ENCODE results near the gene GGT7. TPM values are rescaled to one million over a fixed set of nuclear protein-coding genes. Genes with fewer than 3 reads are reported as not detected.

GGT7 gene
- total RNA-seq, 1 donor from 2014 or later, result 23.7 TPM

DNA sequence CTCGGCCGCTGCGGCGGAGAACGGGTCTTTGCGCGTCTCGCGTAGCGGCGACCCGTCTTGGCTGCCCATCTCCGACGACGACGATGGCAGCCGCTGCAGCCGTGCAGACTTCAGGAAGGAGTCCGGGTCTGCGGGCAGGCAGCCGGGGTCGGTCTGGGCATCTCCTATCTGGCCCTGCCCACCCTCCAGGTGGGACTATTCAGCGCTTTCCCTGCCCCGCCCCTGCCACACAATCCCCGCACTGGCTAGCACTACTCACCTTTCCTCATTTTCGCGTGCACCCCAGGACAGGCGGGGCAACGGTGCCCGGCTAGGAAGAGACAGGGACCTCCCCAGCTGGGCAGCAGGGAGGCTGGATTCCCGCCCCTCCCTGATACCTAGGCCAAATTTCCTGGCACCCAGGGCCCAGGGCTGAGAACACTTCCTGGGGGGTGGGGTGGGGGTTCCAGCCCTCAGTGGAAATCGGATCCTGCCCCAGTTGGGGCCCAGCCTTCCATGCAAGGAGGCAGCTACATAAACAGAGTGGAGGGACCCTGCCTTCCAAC is 9.2 kb downstream of the GGT7 start:
- no peaks in the 10 kb centered on the region for H3K27me3 Mint-ChIP-seq (ENCODE audit: low read depth)
- H3K27ac Mint-ChIP-seq (ENCODE audit: unreplicated experiment), result no peak overlapping the region
- H3K9me3 Mint-ChIP-seq (ENCODE audit: low read depth), result no peaks in the 10 kb centered on the region
- no peaks in the 10 kb centered on the region for H3K4me1 Mint-ChIP-seq (ENCODE audit: low read depth)
- TF ChIP-seq, protein P1, sequence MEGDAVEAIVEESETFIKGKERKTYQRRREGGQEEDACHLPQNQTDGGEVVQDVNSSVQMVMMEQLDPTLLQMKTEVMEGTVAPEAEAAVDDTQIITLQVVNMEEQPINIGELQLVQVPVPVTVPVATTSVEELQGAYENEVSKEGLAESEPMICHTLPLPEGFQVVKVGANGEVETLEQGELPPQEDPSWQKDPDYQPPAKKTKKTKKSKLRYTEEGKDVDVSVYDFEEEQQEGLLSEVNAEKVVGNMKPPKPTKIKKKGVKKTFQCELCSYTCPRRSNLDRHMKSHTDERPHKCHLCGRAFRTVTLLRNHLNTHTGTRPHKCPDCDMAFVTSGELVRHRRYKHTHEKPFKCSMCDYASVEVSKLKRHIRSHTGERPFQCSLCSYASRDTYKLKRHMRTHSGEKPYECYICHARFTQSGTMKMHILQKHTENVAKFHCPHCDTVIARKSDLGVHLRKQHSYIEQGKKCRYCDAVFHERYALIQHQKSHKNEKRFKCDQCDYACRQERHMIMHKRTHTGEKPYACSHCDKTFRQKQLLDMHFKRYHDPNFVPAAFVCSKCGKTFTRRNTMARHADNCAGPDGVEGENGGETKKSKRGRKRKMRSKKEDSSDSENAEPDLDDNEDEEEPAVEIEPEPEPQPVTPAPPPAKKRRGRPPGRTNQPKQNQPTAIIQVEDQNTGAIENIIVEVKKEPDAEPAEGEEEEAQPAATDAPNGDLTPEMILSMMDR (IDR thresholded peaks at IDR 0.05), result no peak
- no peak for DNase-seq (ENCODE audit: low spot score)
- H3K36me3 Mint-ChIP-seq (ENCODE audit: low read depth), result peaks cover 20% of the 10 kb centered on the region
- H3K4me3 Mint-ChIP-seq (ENCODE audit: unreplicated experiment), result no peak overlapping the region

DNA sequence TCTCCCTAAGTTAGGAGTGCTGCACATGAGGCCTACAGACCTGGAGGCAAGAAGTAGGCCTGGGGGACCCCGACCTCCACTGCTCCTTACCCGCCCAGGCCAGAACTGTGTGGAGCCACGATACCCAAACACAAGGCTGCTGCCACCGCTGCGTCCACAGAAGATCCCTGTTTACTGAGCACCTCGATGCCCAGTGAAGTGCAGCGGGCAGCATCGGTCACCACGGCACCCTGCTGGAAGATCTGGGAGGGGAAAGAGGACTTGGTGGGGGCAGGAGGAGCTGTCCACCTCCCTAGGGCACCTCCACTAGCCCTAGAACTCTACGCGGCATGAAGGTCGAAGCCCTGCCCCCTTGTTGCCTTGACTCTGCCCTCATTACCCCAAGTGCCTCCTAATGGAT is 9.9 kb downstream of the GGT7 start:
- no peak for DNase-seq (ENCODE audit: low spot score)
- Mint-ChIP-seq H3K4me3 (ENCODE audit: unreplicated experiment) (no peak overlapping the region), H3K27me3 (ENCODE audit: low read depth) (no peaks in the 10 kb centered on the region), H3K9me3 (ENCODE audit: low read depth) (no peaks in the 10 kb centered on the region), H3K36me3 (ENCODE audit: low read depth) (peaks cover 23% of the 10 kb centered on the region), H3K4me1 (ENCODE audit: low read depth) (no peaks in the 10 kb centered on the region), H3K27ac (ENCODE audit: unreplicated experiment) (no peak overlapping the region)
- TF ChIP-seq, protein P1 (IDR thresholded peaks at IDR 0.05), result no peak

DNA sequence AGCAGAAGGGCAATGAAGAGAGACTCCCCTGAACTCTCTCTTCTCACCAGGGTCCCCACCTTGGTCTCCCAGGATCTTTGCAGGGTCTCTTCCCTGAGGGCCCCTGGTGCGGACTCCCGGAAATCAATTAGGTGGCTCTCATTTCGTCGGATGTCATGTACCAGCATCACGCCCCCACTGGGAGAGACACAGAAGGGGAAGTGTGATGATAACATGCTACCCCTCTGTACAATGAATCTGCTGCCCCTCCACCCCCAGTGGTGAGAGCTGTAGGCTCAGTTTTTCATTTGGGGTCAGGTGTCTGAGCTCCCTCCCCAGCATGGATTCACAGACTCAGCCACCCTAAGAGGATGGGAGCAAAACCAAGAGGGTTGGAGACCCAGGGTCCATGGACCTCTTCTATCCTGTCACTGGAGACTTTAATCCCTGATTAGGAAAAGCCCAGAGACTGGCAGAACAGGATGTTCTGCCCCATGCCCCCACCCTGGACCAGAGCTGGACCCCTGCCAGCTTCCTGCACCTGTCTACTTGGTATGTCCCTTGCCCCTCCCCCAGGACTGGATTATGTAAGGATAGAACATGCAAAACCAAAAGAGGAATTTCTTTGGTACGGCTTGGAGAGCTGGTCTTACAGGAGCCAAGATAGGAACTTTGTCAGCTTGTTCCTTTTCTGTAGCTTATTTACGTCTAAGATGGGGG is 11.1 kb downstream of the GGT7 start:
- Mint-ChIP-seq H3K4me1 (ENCODE audit: low read depth) (no peaks in the 10 kb centered on the region), H3K9me3 (ENCODE audit: low read depth) (no peaks in the 10 kb centered on the region), H3K27me3 (ENCODE audit: low read depth) (no peaks in the 10 kb centered on the region), H3K27ac (ENCODE audit: unreplicated experiment) (no peak overlapping the region), H3K36me3 (ENCODE audit: low read depth) (peaks cover 29% of the 10 kb centered on the region), H3K4me3 (ENCODE audit: unreplicated experiment) (no peak overlapping the region)
- DNase-seq (ENCODE audit: low spot score), result no peak
- TF ChIP-seq, protein P1 (IDR thresholded peaks at IDR 0.05), result no peak

DNA sequence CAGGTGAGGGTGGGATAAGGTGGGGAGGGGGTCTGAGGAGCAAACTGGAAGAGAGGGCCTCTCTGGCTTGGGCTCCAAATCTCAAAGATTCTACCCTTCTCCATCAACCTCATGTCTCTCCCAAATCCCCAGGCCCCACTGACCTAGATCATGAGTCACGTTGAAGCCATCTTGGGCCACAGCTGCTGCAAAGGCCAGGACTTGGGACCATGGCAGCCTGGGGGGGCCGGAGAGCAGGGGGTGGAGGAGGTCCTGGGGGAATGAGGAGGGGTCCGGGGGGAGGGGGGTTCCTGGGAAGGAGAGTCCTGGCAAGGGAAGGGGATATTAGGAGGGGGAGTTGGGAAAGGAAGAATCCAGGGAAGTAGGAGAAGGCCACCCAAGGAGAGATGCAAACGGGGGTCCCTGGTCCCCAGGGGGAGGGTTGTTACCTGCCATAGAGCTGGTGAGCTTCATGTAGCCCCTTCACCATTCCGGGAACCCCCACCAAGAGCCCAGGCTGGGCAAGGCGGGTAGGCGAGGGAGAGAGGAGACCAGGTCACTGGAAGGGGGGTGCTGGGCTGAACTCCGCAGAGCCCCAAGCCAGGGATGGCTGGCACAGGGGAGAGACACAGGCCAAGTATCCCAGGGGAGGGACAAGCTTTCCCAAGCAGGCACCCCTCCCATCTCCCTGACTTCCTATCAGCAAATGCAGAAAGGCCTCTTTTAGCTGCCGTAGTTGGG is 12.7 kb downstream of the GGT7 start:
- no peaks in the 10 kb centered on the region for H3K27me3 Mint-ChIP-seq (ENCODE audit: low read depth)
- no peaks in the 10 kb centered on the region for H3K4me1 Mint-ChIP-seq (ENCODE audit: low read depth)
- peaks cover 29% of the 10 kb centered on the region for H3K36me3 Mint-ChIP-seq (ENCODE audit: low read depth)
- no peak overlapping the region for H3K4me3 Mint-ChIP-seq (ENCODE audit: unreplicated experiment)
- TF ChIP-seq, protein P1 (IDR thresholded peaks at IDR 0.05), result no peak
- no peak for DNase-seq (ENCODE audit: low spot score)
- H3K27ac Mint-ChIP-seq (ENCODE audit: unreplicated experiment), result no peak overlapping the region
- H3K9me3 Mint-ChIP-seq (ENCODE audit: low read depth), result no peaks in the 10 kb centered on the region

DNA sequence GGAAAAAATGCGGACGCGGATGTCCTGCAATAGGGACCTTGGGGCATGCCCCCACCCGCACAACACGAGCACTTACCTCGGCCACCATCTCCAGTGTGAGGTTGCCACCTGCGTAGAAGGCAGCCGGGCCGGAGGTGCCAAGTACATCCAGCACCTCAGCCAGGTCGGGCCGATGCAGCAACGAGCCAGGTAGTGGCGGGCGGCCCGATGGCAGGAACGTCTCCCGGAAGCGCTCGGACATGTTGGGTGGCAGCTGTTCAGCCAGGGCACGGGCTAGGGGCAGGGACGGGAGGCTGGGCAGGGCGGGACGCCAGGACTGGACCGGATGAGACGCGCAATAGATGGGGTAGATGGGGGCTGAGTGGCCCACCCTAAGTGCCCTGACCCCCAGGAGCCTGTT is 13.3 kb downstream of the GGT7 start:
- Mint-ChIP-seq H3K27ac (ENCODE audit: unreplicated experiment) (no peak overlapping the region), H3K9me3 (ENCODE audit: low read depth) (no peaks in the 10 kb centered on the region), H3K4me1 (ENCODE audit: low read depth) (no peaks in the 10 kb centered on the region), H3K36me3 (ENCODE audit: low read depth) (peaks cover 29% of the 10 kb centered on the region), H3K27me3 (ENCODE audit: low read depth) (no peaks in the 10 kb centered on the region), H3K4me3 (ENCODE audit: unreplicated experiment) (no peak overlapping the region)
- no peak for DNase-seq (ENCODE audit: low spot score)
- TF ChIP-seq, protein P1 (IDR thresholded peaks at IDR 0.05), result no peak
